Measurements from ENCODE around the gene MPZL3. TPM values are rescaled to one million over a fixed set of nuclear protein-coding genes. Genes with fewer than 3 reads are reported as not detected.

The MPZL3 gene
- polyA plus RNA-seq, 1 donor from 2014 or later, result 3.6 TPM

DNA sequence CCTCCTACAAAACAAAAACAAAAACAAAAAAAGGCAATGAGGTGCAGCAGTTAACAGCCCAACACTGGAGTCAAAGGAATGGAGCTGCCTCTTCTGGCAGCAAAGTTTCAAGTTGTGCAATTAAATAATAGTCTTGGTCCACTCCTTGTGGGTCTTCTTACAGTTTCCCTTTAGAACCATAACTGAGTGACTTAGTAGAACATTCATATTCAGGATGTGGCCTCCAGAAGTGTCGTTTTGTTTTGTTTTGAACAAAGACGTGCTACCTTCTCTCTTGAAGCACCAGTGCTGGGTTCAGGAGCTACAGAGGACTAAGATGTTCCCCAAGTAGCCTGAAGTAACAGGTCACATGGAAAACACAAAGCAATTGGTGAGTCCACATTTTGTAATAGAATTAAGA, 25.4 kb downstream of the MPZL3 start:
- no peaks in the 10 kb centered on the region for H3K36me3 ChIP-seq (ENCODE audit: insufficient read depth, low read length)
- TF ChIP-seq, protein P1, sequence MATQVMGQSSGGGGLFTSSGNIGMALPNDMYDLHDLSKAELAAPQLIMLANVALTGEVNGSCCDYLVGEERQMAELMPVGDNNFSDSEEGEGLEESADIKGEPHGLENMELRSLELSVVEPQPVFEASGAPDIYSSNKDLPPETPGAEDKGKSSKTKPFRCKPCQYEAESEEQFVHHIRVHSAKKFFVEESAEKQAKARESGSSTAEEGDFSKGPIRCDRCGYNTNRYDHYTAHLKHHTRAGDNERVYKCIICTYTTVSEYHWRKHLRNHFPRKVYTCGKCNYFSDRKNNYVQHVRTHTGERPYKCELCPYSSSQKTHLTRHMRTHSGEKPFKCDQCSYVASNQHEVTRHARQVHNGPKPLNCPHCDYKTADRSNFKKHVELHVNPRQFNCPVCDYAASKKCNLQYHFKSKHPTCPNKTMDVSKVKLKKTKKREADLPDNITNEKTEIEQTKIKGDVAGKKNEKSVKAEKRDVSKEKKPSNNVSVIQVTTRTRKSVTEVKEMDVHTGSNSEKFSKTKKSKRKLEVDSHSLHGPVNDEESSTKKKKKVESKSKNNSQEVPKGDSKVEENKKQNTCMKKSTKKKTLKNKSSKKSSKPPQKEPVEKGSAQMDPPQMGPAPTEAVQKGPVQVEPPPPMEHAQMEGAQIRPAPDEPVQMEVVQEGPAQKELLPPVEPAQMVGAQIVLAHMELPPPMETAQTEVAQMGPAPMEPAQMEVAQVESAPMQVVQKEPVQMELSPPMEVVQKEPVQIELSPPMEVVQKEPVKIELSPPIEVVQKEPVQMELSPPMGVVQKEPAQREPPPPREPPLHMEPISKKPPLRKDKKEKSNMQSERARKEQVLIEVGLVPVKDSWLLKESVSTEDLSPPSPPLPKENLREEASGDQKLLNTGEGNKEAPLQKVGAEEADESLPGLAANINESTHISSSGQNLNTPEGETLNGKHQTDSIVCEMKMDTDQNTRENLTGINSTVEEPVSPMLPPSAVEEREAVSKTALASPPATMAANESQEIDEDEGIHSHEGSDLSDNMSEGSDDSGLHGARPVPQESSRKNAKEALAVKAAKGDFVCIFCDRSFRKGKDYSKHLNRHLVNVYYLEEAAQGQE (IDR thresholded peaks at IDR 0.05; ENCODE audit: borderline replicate concordance), result no peak
- no peak for TF ChIP-seq EZH2 (IDR thresholded peaks at IDR 0.05; ENCODE audit: borderline replicate concordance, insufficient read depth, low read length, poor library complexity, severe bottlenecking)
- no peaks in the 10 kb centered on the region for H3K27me3 ChIP-seq (ENCODE audit: insufficient read depth, low read depth, low read length)
- no peaks in the 10 kb centered on the region for H3K79me2 ChIP-seq (replicated peaks; ENCODE audit: insufficient read depth, low read length)
- no peak overlapping the region for H2AFZ ChIP-seq (ENCODE audit: low read depth, low read length)
- H3K27ac ChIP-seq (ENCODE audit: low read length), result no peak overlapping the region
- H3K4me2 ChIP-seq (ENCODE audit: low read length), result no peak overlapping the region
- no peak overlapping the region for H3K4me3 ChIP-seq (ENCODE audit: low read length)
- no peaks in the 10 kb centered on the region for H4K20me1 ChIP-seq (ENCODE audit: insufficient read depth)
- no peaks in the 10 kb centered on the region for H3K9me2 ChIP-seq (ENCODE audit: insufficient read depth, low read length)
- no peak overlapping the region for H3K9ac ChIP-seq (ENCODE audit: low read length)
- no peaks in the 10 kb centered on the region for H3K9me3 ChIP-seq (ENCODE audit: low read length)
- no peaks in the 10 kb centered on the region for H3F3A ChIP-seq (ENCODE audit: insufficient read depth, low read length, poor library complexity, severe bottlenecking)

DNA sequence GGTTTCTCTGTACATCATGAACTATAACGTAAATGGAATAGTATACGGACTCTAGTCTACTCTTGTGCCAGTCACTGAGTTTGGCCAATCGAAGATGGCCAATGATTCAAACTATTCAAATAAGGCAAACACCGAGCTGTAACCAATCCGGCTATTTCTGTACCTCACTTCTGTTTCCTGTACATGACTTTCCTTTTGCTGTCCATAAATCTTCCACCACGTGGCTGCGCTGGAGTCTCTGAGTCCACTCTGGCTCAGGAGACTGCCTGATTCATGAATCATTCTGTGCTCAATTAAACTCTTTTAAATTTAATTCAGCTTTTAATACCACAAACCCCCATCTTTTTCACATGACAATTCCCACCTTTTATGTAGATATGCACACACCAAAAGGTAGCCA, 25.9 kb downstream of the MPZL3 start:
- Histone ChIP-seq H2AFZ (ENCODE audit: low read depth, low read length) (no peak overlapping the region), H3K4me2 (ENCODE audit: low read length) (no peak overlapping the region), H3K9me3 (ENCODE audit: low read length) (no peaks in the 10 kb centered on the region), H3K27me3 (ENCODE audit: insufficient read depth, low read depth, low read length) (no peaks in the 10 kb centered on the region), H3K79me2 (replicated peaks; ENCODE audit: insufficient read depth, low read length) (no peaks in the 10 kb centered on the region), H4K20me1 (ENCODE audit: insufficient read depth) (no peaks in the 10 kb centered on the region), H3K9ac (ENCODE audit: low read length) (no peak overlapping the region), H3K36me3 (ENCODE audit: insufficient read depth, low read length) (no peaks in the 10 kb centered on the region), H3K27ac (ENCODE audit: low read length) (no peak overlapping the region), H3F3A (ENCODE audit: insufficient read depth, low read length, poor library complexity, severe bottlenecking) (no peaks in the 10 kb centered on the region), H3K4me3 (ENCODE audit: low read length) (no peak overlapping the region), H3K9me2 (ENCODE audit: insufficient read depth, low read length) (no peaks in the 10 kb centered on the region)
- no peak for TF ChIP-seq POLR2AphosphoS5 (IDR thresholded peaks at IDR 0.05)

DNA sequence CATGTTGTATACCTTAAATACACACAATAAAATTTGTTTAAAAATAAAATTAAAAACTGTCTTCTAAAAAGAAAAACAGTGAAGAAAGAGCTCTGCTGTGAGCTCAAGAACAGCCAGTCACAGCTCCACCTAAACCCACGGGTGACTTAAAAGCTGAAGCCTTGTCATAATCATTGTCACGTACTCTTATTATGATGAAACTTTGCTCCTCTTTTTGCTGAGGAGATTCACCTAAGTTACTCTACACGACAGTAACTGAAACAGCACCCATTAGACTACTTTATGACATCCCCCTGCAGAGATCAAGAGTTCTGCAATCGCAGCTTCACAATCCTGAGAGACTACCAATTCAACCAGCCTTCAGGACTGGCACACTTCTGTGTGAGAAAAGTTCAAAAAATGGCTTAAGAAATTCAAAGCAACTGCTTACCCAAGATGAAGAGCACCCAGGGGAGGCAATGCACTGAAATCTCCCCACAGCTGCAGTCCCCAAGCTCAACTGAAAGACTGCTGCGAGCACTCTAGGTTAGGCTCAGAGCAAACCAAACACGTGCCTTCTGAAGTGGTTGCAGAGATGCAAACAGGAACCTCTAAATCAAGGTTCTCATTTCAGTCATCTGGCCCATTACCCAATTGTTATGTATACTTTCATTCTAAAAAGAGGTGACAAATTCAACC, 27.5 kb downstream of the MPZL3 start, which contains the start of gene JAML:
Gene JAML (minus strand): TSS at position 501 of the 678 bp plus-strand sequence. CDS start 10,145 bp downstream, outside the sequence.
- H3K9ac ChIP-seq (ENCODE audit: low read length), result no peak within 1 kb of the TSS
- H3K27me3 ChIP-seq (ENCODE audit: insufficient read depth, low read depth, low read length), result no peaks in the 10 kb centered on the region
- no peaks in the 10 kb centered on the region for H3K36me3 ChIP-seq (ENCODE audit: insufficient read depth, low read length)
- no peak within 1 kb of the TSS for H3K4me3 ChIP-seq (ENCODE audit: low read length)
- TF ChIP-seq, protein P2, sequence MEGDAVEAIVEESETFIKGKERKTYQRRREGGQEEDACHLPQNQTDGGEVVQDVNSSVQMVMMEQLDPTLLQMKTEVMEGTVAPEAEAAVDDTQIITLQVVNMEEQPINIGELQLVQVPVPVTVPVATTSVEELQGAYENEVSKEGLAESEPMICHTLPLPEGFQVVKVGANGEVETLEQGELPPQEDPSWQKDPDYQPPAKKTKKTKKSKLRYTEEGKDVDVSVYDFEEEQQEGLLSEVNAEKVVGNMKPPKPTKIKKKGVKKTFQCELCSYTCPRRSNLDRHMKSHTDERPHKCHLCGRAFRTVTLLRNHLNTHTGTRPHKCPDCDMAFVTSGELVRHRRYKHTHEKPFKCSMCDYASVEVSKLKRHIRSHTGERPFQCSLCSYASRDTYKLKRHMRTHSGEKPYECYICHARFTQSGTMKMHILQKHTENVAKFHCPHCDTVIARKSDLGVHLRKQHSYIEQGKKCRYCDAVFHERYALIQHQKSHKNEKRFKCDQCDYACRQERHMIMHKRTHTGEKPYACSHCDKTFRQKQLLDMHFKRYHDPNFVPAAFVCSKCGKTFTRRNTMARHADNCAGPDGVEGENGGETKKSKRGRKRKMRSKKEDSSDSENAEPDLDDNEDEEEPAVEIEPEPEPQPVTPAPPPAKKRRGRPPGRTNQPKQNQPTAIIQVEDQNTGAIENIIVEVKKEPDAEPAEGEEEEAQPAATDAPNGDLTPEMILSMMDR (IDR thresholded peaks at IDR 0.05; ENCODE audit: poor library complexity, severe bottlenecking), result no peak
- TF ChIP-seq EZH2 (IDR thresholded peaks at IDR 0.05; ENCODE audit: borderline replicate concordance, insufficient read depth, low read length, poor library complexity, severe bottlenecking) (no peak), POLR2AphosphoS5 (IDR thresholded peaks at IDR 0.05) (no peak), EP300 (conservative IDR thresholded peaks at IDR 0.05; ENCODE audit: poor library complexity, severe bottlenecking) (no peak)
- no peaks in the 10 kb centered on the region for H3K79me2 ChIP-seq (replicated peaks; ENCODE audit: insufficient read depth, low read length)
- H3K9me2 ChIP-seq (ENCODE audit: insufficient read depth, low read length), result no peaks in the 10 kb centered on the region
- H3K27ac ChIP-seq (ENCODE audit: low read length), result no peak within 1 kb of the TSS
- no peaks in the 10 kb centered on the region for H3K9me3 ChIP-seq (ENCODE audit: low read length)
- no peak within 1 kb of the TSS for H3K4me2 ChIP-seq (ENCODE audit: low read length)
- no peaks in the 10 kb centered on the region for H4K20me1 ChIP-seq (ENCODE audit: insufficient read depth)
- H3F3A ChIP-seq (ENCODE audit: insufficient read depth, low read length, poor library complexity, severe bottlenecking), result no peaks in the 10 kb centered on the region
- H2AFZ ChIP-seq (ENCODE audit: low read depth, low read length), result no peak within 1 kb of the TSS

Data from neural cell (in vitro differentiated cells).